ENCODE measurements around the gene ABITRAM. TPM values are rescaled to one million over a fixed set of nuclear protein-coding genes. Genes with fewer than 3 reads are reported as not detected.
"Not testable (repeated sequence)": the region's sequence is repeated elsewhere in the genome, so short reads cannot be mapped to it uniquely, and the experiment has no call there.

Gene ABITRAM
- 10 to 100 TPM in 2 of 4 donors, 1 to 10 TPM in 2; 5.6 to 12.5 (median 8.2) TPM for total RNA-seq
- polyA plus RNA-seq, result 10 to 100 TPM; 11.8 to 18.3 (median 13.2) TPM

GRCh38 chr9:108934323-108934893, at the start of gene ABITRAM:
TSS of gene ABITRAM (plus strand) at chr9:108934400. CDS start at chr9:108934487, 87 bp downstream.
- intact Hi-C loops (cut with DNase I), result loop anchor here (2.0 to 10.0 kb wide), 5 partner anchors 20 to 1450 kb away; partner anchors contain the start of genes CTNNAL1, KLF4 and TMEM245
- peak; percentile 86 for DNase-seq
- Histone ChIP-seq H3K9me3 (no peaks in the 10 kb centered on the region), H3K27me3 (no peaks in the 10 kb centered on the region), H3K36me3 (peaks cover 0 to 17% (median 0%) of the 10 kb centered on the region in 4 donors), H3K4me1 (peaks cover 0 to 27% (median 21%) of the 10 kb centered on the region in 4 donors), H3K27ac (peak within 1 kb of the TSS; percentile 88 to 92 (median 90)), H3K4me3 (peak within 1 kb of the TSS; percentile 65 to 88 (median 72))
- WGBS, 2 donors, result 0% methylated on average over 47 of the region's 47 CpGs
- TF ChIP-seq POLR2AphosphoS5 (IDR thresholded peaks at IDR 0.05), result peak; percentile 7 to 23 (median 18)
- no peak for TF ChIP-seq POLR2A (IDR thresholded peaks at IDR 0.05)

GRCh38 chr9:108884701-108885100, 49.5 kb upstream of the ABITRAM start:
- Histone ChIP-seq H3K27ac (no peak overlapping the region), H3K9me3 (no peaks in the 10 kb centered on the region), H3K27me3 (no peaks in the 10 kb centered on the region), H3K4me3 (no peak overlapping the region), H3K36me3 (peaks cover 0 to 69% (median 20%) of the 10 kb centered on the region in 4 donors), H3K4me1 (peaks cover 0 to 8% (median 2%) of the 10 kb centered on the region in 4 donors)
- WGBS, 2 donors, result 79 to 91% methylated on average over 3 of the region's 3 CpGs
- intact Hi-C loops (cut with DNase I), result no loop called here
- DNase-seq, result no peak
- no peak for TF ChIP-seq POLR2A (IDR thresholded peaks at IDR 0.05)
- no peak for TF ChIP-seq CTCF (IDR thresholded peaks at IDR 0.05)
- no peak for TF ChIP-seq EP300 (IDR thresholded peaks at IDR 0.05)
- no peak for TF ChIP-seq POLR2AphosphoS5 (IDR thresholded peaks at IDR 0.05)

GRCh38 chr9:108885643-108886348, 48.4 kb upstream of the ABITRAM start:
- H3K9me3 ChIP-seq, result no peaks in the 10 kb centered on the region
- H3K4me1 ChIP-seq, result peaks cover 0 to 8% (median 2%) of the 10 kb centered on the region in 4 donors
- 56 to 71% methylated on average over 1 of the region's 1 CpG for WGBS, 2 donors
- no peak overlapping the region for H3K4me3 ChIP-seq
- TF ChIP-seq CTCF (IDR thresholded peaks at IDR 0.05) (no peak), POLR2A (IDR thresholded peaks at IDR 0.05) (no peak), EP300 (IDR thresholded peaks at IDR 0.05) (no peak), POLR2AphosphoS5 (IDR thresholded peaks at IDR 0.05) (no peak)
- no peak overlapping the region for H3K27ac ChIP-seq
- peaks cover 8 to 69% (median 16%) of the 10 kb centered on the region in 4 donors for H3K36me3 ChIP-seq
- intact Hi-C loops (cut with DNase I), result no loop called here
- DNase-seq, result no peak
- H3K27me3 ChIP-seq, result no peaks in the 10 kb centered on the region

- WGBS, 2 donors, result 76 to 93% methylated on average over 3 of the region's 3 CpGs
- intact Hi-C loops (cut with DNase I); H3K27me3 ChIP-seq; H3K4me3 ChIP-seq; H3K4me1 ChIP-seq; DNase-seq; H3K27ac ChIP-seq; H3K9me3 ChIP-seq: not testable (repeated sequence)
- peaks cover 10 to 69% (median 24%) of the 10 kb centered on the region in 4 donors for H3K36me3 ChIP-seq
Measured at GRCh38 chr9:108886594-108887271, 47.5 kb upstream of the ABITRAM start.

GRCh38 chr9:108889649-108890067, 44.5 kb upstream of the ABITRAM start:
- Histone ChIP-seq H3K4me1 (peaks cover 0 to 8% (median 2%) of the 10 kb centered on the region in 4 donors), H3K27ac (no peak overlapping the region), H3K4me3 (no peak overlapping the region), H3K9me3 (no peaks in the 10 kb centered on the region), H3K36me3 (peaks cover 17 to 84% (median 39%) of the 10 kb centered on the region in 4 donors), H3K27me3 (no peaks in the 10 kb centered on the region)
- intact Hi-C loops (cut with DNase I), result no loop called here
- TF ChIP-seq EP300 (IDR thresholded peaks at IDR 0.05), result no peak
- no peak for TF ChIP-seq CTCF (IDR thresholded peaks at IDR 0.05)
- TF ChIP-seq POLR2AphosphoS5 (IDR thresholded peaks at IDR 0.05), result no peak
- TF ChIP-seq POLR2A (IDR thresholded peaks at IDR 0.05), result no peak
- WGBS, 2 donors, result 95% methylated on average over 4 of the region's 4 CpGs
- no peak for DNase-seq
